HG02763 (cell line): ENCODE data around the gene PODN.

Experiments
- ATAC-seq: cut with Tn5 transposase; IDR thresholded peaks from one replicate; pipeline ENCODE4 v1.9.1; 2021; ENCODE audit warnings: mild to moderate bottlenecking, moderate library complexity; ENCODE audit not compliant: unreplicated experiment

Gene PODN

GRCh38 chr1:53088616-53089300, 26.7 kb downstream of the PODN start:
- no peak for ATAC-seq

- ATAC-seq, result no peak
These were observed 27.6 kb downstream of the PODN start for GRCh38 chr1:53089478-53090226.

GRCh38 chr1:53090227-53091147, 28.5 kb downstream of the PODN start:
- no peak for ATAC-seq

GRCh38 chr1:53091841-53092645, 30.0 kb downstream of the PODN start:
- ATAC-seq, result no peak

- ATAC-seq, result no peak
These were observed 30.8 kb downstream of the PODN start for GRCh38 chr1:53092659-53093450.

- ATAC-seq, result no peak
These were observed 31.4 kb downstream of the PODN start for GRCh38 chr1:53093451-53093754.

- no peak for ATAC-seq
These were observed 31.9 kb downstream of the PODN start for GRCh38 chr1:53093778-53094532.

- no peak for ATAC-seq
These were observed 32.5 kb downstream of the PODN start for GRCh38 chr1:53094533-53094919.

GRCh38 chr1:53104289-53104913, 42.4 kb downstream of the PODN start:
- ATAC-seq, result no peak

GRCh38 chr1:53107090-53107489, 45.1 kb downstream of the PODN start:
- no peak for ATAC-seq

GRCh38 chr1:53107570-53108322, 45.7 kb downstream of the PODN start:
- no peak for ATAC-seq

- ATAC-seq, result no peak
These were observed 46.9 kb downstream of the PODN start for GRCh38 chr1:53108646-53109580.

GRCh38 chr1:53110370-53111072, 48.5 kb downstream of the PODN start:
- ATAC-seq, result no peak

- no peak for ATAC-seq
These were observed 49.1 kb downstream of the PODN start for GRCh38 chr1:53111073-53111556.

- no peak for ATAC-seq
These were observed 49.7 kb downstream of the PODN start for GRCh38 chr1:53111693-53112092.

GRCh38 chr1:53112271-53112774, 50.3 kb downstream of the PODN start:
- no peak for ATAC-seq
